ENCODE measurements around the gene SMC6. TPM values are rescaled to one million over a fixed set of nuclear protein-coding genes. Genes with fewer than 3 reads are reported as not detected.

The SMC6 gene
- 10 to 100 TPM; 17.0 to 23.4 (median 18.7) TPM for total RNA-seq

DNA sequence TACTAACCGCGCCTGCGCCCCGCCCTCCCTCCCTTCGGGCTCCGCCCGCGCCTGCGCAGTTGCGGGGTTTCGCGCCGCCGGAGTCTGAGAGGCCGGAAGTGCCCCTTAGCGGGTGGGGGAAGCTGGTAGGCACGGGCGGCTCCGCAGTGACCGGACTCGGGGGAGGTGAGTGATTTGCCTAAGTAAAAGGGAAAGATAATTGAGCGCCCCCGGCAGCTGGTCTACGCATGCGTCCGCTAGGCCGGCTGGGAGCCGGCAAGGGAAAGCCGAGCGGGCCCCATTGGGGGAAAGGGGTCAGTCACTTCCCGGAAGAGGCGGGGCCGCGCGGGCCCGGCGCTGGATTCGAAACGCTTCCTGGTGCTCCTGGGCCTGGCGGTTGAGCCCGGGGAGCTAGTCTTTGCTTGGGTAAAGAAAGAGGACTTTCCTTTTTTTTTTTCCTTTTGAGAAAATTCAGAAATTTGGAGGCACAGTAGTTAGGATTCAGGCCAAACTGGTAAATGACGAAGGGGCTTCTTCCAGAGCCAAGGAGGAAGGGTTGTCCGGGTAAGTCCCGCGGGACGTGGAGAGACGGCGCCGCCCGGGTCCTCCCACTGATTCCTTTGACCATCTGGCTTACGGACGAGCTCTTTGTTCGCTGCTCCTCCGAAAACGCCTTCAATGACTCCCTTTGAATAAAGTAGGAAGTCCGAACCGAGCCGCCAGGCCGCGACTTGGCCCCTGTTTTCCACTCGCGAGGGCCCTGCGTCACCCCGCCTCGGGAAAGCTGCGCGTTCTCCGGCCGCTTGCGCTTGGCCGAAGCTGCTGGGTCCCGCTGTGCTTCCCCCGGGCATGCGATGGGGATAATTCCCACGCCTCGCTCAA, at the start of gene SMC6, which contains the start of gene GEN1:
TSS of gene SMC6 (minus strand) at position 8 of the 861 bp plus-strand sequence. CDS start 7,864 bp downstream, outside the sequence.
TSS of gene GEN1 (plus strand) at position 336 of the 861 bp plus-strand sequence. CDS start 5,806 bp downstream, outside the sequence.
- Histone ChIP-seq H3K27ac (peak within 1 kb of the TSS; percentile 94 to 97), H3K4me3 (peak within 1 kb of the TSS; percentile 83 to 98 (median 89)), H3K9me3 (no peaks in the 10 kb centered on the region), H3K4me1 (peaks cover 0 to 15% of the 10 kb centered on the region in 2 donors), H3K36me3 (no peaks in the 10 kb centered on the region), H3K27me3 (no peaks in the 10 kb centered on the region)
- DNase-seq (ENCODE audit: low spot score in 2 of 2) = peak; percentile 77 to 83
- intact Hi-C loops (cut with DNase I; ENCODE audit: low total_unique reads) = no loop called here
- TF ChIP-seq, protein P1, sequence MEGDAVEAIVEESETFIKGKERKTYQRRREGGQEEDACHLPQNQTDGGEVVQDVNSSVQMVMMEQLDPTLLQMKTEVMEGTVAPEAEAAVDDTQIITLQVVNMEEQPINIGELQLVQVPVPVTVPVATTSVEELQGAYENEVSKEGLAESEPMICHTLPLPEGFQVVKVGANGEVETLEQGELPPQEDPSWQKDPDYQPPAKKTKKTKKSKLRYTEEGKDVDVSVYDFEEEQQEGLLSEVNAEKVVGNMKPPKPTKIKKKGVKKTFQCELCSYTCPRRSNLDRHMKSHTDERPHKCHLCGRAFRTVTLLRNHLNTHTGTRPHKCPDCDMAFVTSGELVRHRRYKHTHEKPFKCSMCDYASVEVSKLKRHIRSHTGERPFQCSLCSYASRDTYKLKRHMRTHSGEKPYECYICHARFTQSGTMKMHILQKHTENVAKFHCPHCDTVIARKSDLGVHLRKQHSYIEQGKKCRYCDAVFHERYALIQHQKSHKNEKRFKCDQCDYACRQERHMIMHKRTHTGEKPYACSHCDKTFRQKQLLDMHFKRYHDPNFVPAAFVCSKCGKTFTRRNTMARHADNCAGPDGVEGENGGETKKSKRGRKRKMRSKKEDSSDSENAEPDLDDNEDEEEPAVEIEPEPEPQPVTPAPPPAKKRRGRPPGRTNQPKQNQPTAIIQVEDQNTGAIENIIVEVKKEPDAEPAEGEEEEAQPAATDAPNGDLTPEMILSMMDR (IDR thresholded peaks at IDR 0.05) = no peak
- TF ChIP-seq POLR2AphosphoS5 (IDR thresholded peaks at IDR 0.05) (peak in 2 of 3 donors; percentile 38 to 48), POLR2A (IDR thresholded peaks at IDR 0.05) (no peak)

DNA sequence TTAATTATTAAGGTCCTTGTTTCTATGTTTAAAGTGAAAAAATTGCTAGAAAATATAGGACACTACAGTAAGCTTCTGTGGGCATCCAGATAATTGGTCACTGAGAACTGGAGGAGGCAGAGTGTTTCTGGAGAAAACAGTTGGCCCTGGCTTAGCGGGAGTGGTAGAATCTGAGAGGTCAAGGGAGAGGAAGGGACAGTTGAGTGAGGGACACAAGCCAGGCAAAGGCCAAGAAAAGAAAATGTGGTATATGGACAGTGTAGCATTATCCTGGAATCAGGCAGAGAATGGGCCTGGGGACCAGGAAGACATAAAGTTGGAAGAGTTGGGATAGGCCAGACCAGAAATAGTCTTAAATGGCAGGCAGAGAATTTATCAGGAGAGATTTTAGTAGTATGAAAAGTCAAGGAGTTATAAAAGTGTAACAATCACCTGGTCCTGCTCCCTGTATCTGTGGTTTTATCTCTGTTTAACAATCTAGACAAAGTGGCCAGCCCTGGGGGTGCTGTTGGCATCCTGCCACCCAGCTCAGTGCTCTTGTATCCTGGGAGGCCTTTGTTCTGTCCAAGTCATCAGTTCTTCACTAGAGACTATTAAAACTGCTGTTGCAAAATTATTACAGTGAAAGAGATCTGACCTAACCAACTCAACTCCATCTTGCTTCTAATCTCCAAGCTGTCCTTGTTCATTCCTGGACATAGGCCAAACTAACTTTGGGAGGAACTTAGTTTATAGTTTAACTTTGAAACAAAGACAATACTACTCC, 47.3 kb upstream of the SMC6 start:
- H3K27me3 ChIP-seq = no peaks in the 10 kb centered on the region
- TF ChIP-seq, protein P1 (IDR thresholded peaks at IDR 0.05) = no peak
- TF ChIP-seq POLR2AphosphoS5 (IDR thresholded peaks at IDR 0.05) (no peak), POLR2A (IDR thresholded peaks at IDR 0.05) (no peak)
- H3K4me1 ChIP-seq = no peaks in the 10 kb centered on the region
- DNase-seq (ENCODE audit: low spot score in 2 of 2) = no peak
- H3K4me3 ChIP-seq = no peak overlapping the region
- H3K36me3 ChIP-seq = no peaks in the 10 kb centered on the region
- intact Hi-C loops (cut with DNase I; ENCODE audit: low total_unique reads) = no loop called here
- no peak overlapping the region for H3K27ac ChIP-seq
- H3K9me3 ChIP-seq = no peaks in the 10 kb centered on the region

DNA sequence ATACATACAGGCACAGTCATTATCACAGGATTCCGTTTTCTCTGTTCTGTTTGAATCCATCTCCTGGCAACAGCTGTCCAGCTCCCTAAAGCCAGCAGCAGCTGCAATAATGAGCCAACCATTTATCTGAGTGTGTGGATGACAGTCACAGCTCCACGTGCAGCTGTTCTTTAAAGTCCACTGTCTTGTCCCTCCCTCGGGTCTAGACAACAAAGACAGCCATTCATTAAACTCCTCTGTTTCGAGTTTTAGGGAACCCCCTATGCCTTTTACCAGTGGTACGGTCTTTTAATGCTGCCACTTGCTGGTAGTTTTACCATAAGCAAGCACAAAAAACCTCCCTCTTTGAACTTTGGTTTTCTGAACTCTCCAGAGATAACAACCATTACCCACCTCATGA, 46.6 kb upstream of the SMC6 start:
- no peak overlapping the region for H3K27ac ChIP-seq
- intact Hi-C loops (cut with DNase I; ENCODE audit: low total_unique reads) = no loop called here
- DNase-seq (ENCODE audit: low spot score in 2 of 2) = no peak
- H3K36me3 ChIP-seq = no peaks in the 10 kb centered on the region
- H3K4me3 ChIP-seq = no peak overlapping the region
- H3K27me3 ChIP-seq = no peaks in the 10 kb centered on the region
- TF ChIP-seq, protein P1 (IDR thresholded peaks at IDR 0.05) = no peak
- TF ChIP-seq POLR2AphosphoS5 (IDR thresholded peaks at IDR 0.05) (no peak), POLR2A (IDR thresholded peaks at IDR 0.05) (no peak)
- H3K4me1 ChIP-seq = no peaks in the 10 kb centered on the region
- H3K9me3 ChIP-seq = no peaks in the 10 kb centered on the region

DNA sequence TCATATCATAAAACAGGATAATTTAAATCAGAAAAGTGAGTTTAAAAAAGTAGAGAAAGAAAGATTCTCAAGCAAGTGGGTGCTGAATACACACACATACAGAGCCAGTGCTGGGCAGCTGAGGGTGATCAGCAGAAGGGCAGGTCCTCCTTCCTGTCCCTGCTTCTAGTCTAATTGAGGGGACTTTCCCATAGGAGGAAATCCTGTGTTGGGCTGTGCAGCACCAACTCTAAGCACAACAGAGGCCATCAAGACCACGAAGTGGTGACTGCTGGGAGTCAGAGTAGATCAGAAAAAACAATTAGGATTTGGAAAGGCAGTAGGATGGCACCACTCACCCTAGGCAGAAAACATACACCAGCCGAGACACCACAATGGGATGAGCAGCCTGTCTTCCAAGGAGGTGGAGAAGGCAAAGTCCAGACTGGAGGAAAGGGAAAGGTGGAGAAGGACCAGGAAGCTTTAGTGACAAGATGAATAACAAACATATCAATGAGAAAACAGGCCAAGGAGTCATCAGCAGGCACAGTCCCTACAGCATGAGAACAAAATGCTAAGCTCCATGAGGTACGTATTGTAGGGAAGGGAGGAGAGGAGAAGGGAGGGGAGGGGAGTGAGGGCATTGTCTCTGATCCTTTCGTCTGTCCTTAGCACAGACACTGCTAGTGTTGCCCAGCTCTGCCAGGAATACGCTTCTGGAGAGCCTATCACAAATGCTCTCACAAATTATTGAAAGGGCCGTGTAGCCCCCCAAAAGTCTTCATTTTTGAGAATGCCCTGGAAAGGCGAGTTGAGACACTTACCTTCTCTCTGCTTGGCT, 45.9 kb upstream of the SMC6 start:
- Histone ChIP-seq H3K4me1 (no peaks in the 10 kb centered on the region), H3K27ac (no peak overlapping the region), H3K9me3 (no peaks in the 10 kb centered on the region), H3K27me3 (no peaks in the 10 kb centered on the region), H3K4me3 (no peak overlapping the region), H3K36me3 (no peaks in the 10 kb centered on the region)
- intact Hi-C loops (cut with DNase I; ENCODE audit: low total_unique reads) = no loop called here
- TF ChIP-seq POLR2AphosphoS5 (IDR thresholded peaks at IDR 0.05) = no peak
- TF ChIP-seq, protein P1 (IDR thresholded peaks at IDR 0.05) = no peak
- TF ChIP-seq POLR2A (IDR thresholded peaks at IDR 0.05) = no peak
- DNase-seq (ENCODE audit: low spot score in 2 of 2) = no peak

All from breast epithelium (tissue), 4 donors.